ENCODE data around the gene GFRA1. TPM values are rescaled to one million over a fixed set of nuclear protein-coding genes. Genes with fewer than 3 reads are reported as not detected.

GFRA1 gene
- total and polyA plus RNA-seq, 10 donors: 0.52 to 36.5 (median 4.5) TPM

DNA sequence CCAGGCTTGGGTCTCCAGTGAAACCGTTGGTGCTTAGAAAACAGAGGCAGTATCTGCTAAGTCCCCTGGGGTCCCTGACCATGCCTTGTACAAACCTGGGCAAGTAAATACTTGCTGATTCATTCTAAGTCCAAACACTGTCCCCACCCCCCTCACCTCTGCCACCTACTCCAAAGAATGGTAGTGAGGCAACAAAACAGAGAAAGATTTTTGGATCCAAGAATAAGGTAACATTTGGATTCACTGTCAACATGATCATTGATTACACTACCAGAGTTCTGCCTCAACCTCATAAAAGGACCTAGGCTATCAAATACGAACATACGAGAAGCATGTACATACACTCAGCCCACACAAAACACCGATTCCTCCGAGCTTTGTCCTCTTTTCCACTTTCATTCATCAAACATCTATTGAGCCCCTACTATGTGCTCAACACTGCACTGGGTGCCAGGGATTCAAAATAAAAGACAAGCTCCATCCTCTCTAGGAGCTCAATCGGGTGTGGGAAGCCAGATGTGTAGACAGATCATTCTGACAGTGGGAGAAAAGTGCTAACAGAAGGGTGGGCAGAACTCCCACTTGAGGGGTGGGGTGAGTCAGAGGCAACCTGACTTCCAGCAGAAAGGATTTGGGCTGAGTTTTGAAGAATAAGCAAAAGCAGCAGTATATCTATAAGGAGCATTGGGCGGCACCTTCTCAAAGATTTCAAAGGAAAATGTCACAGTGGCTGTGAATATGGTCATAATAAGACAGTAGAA is 71.2 kb downstream of the GFRA1 start:
- intact Hi-C loops (cut with DNase I; ENCODE audit: low total_unique reads): no loop called here
- H3K4me1 ChIP-seq: no peaks in the 10 kb centered on the region
- TF ChIP-seq POLR2A (IDR thresholded peaks at IDR 0.05) (no peak), POLR2AphosphoS5 (IDR thresholded peaks at IDR 0.05) (no peak)
- TF ChIP-seq, protein P1, sequence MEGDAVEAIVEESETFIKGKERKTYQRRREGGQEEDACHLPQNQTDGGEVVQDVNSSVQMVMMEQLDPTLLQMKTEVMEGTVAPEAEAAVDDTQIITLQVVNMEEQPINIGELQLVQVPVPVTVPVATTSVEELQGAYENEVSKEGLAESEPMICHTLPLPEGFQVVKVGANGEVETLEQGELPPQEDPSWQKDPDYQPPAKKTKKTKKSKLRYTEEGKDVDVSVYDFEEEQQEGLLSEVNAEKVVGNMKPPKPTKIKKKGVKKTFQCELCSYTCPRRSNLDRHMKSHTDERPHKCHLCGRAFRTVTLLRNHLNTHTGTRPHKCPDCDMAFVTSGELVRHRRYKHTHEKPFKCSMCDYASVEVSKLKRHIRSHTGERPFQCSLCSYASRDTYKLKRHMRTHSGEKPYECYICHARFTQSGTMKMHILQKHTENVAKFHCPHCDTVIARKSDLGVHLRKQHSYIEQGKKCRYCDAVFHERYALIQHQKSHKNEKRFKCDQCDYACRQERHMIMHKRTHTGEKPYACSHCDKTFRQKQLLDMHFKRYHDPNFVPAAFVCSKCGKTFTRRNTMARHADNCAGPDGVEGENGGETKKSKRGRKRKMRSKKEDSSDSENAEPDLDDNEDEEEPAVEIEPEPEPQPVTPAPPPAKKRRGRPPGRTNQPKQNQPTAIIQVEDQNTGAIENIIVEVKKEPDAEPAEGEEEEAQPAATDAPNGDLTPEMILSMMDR (IDR thresholded peaks at IDR 0.05 in 8 of 11, conservative IDR thresholded peaks at IDR 0.05 in 3 of 11): no peak
- peaks cover 0 to 3% (median 0%) of the 10 kb centered on the region in 8 donors for H3K9me3 ChIP-seq
- DNase-seq: no peak
- WGBS, 5 donors: 87 to 92% (median 89%) methylated on average over 7 of the region's 7 CpGs
- no peak overlapping the region for H3K4me3 ChIP-seq
- H3K27me3 ChIP-seq (replicated peaks in 1 of 7): no peaks in the 10 kb centered on the region
- H3K36me3 ChIP-seq: no peaks in the 10 kb centered on the region
- no peak overlapping the region for H3K27ac ChIP-seq

DNA sequence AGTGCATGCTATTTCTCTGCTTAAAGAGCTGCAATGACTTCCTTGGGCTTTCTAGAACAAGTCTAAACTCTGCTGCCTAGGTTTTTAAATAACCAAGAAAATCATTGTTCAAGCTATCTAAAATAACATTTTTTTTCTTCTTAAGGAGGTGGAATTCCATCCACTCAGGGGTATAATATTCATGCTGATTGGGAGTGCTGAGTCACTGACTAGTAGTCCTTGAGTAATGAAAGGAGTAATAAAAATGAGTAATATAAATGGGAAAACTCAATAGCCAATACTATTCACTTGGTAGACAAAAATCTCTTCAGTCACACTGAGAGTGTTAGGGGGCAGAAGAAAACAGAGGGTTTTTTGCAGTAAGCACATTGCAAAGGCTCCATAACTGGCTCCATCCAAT is 72.0 kb downstream of the GFRA1 start:
- Histone ChIP-seq H3K4me3 (no peak overlapping the region), H3K27me3 (replicated peaks in 1 of 7) (no peaks in the 10 kb centered on the region), H3K4me1 (no peaks in the 10 kb centered on the region), H3K9me3 (peaks cover 0 to 6% (median 1%) of the 10 kb centered on the region in 8 donors), H3K36me3 (no peaks in the 10 kb centered on the region), H3K27ac (no peak overlapping the region)
- TF ChIP-seq, protein P1 (IDR thresholded peaks at IDR 0.05 in 8 of 11, conservative IDR thresholded peaks at IDR 0.05 in 3 of 11): no peak
- no peak for TF ChIP-seq POLR2AphosphoS5 (IDR thresholded peaks at IDR 0.05)
- TF ChIP-seq POLR2A (IDR thresholded peaks at IDR 0.05): no peak
- DNase-seq: no peak
- intact Hi-C loops (cut with DNase I; ENCODE audit: low total_unique reads): no loop called here

DNA sequence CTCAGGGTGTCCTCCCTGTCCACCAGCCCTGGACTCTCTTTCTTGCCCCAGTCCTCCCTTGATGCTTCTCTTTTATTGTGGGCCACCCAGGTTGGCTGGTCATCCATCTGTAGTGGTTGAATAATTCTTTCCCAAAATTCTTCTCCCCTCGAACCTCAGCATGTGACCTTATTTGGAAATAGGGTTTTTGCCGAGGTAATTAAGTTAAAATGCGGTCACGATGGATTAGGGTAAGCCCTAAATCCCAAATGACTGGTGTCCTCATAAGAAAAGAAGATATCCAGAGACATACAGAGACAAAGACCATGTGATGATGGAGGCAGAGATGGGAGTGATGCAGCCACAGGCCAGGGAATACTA is 74.3 kb downstream of the GFRA1 start:
- Histone ChIP-seq H3K4me3 (no peak overlapping the region), H3K36me3 (no peaks in the 10 kb centered on the region), H3K9me3 (peaks cover 0 to 25% (median 15%) of the 10 kb centered on the region in 8 donors), H3K27ac (no peak overlapping the region), H3K4me1 (no peaks in the 10 kb centered on the region), H3K27me3 (replicated peaks in 1 of 7) (no peaks in the 10 kb centered on the region)
- no peak for TF ChIP-seq POLR2A (IDR thresholded peaks at IDR 0.05)
- TF ChIP-seq, protein P1 (IDR thresholded peaks at IDR 0.05 in 8 of 11, conservative IDR thresholded peaks at IDR 0.05 in 3 of 11): no peak
- TF ChIP-seq POLR2AphosphoS5 (IDR thresholded peaks at IDR 0.05): no peak
- 80 to 84% (median 83%) methylated on average over 4 of the region's 4 CpGs for WGBS, 5 donors
- DNase-seq: no peak
- intact Hi-C loops (cut with DNase I; ENCODE audit: low total_unique reads): no loop called here

DNA sequence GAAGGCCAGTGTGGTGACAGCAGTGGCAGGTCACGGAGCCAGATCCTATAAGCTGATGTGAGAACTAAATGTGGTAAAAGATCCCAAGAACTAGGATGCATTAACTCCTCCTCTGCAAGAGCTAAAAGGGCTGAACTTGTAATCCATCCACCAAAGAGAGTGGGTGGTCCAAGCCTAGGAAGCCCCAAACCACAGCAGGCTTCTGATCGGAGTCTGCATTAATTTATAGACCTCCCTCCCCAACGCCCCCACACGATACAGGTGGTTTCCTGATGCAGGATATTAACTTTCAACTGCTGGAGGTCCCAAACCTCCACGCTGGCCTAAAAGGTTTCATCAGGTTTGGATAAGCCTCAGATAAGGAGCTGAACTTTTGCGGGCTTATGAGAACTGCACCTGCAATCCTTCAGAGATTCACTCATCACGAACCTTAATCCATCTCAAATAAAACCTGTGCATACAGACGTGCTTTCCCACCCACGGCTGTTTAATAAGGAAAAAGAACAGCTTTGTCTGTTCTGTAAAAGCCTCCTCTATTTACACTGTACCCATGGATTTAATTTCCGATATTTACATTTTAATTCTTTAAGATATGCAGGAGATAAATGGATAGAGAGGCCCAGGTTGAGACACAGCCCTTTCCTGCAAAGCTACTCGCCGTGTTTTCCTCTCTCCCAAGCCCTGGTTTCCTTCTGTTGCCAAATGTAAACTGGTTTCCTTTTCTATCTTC is 74.9 kb downstream of the GFRA1 start:
- H3K27ac ChIP-seq: no peak overlapping the region
- no peaks in the 10 kb centered on the region for H3K36me3 ChIP-seq
- H3K27me3 ChIP-seq (replicated peaks in 1 of 7): no peaks in the 10 kb centered on the region
- TF ChIP-seq POLR2A (IDR thresholded peaks at IDR 0.05): no peak
- TF ChIP-seq POLR2AphosphoS5 (IDR thresholded peaks at IDR 0.05): no peak
- TF ChIP-seq, protein P1 (IDR thresholded peaks at IDR 0.05 in 8 of 11, conservative IDR thresholded peaks at IDR 0.05 in 3 of 11): no peak
- no peaks in the 10 kb centered on the region for H3K4me1 ChIP-seq
- no peak overlapping the region for H3K4me3 ChIP-seq
- DNase-seq: no peak
- WGBS, 5 donors: 65 to 82% (median 72%) methylated on average over 12 of the region's 12 CpGs
- intact Hi-C loops (cut with DNase I; ENCODE audit: low total_unique reads): no loop called here
- peaks cover 0 to 25% (median 15%) of the 10 kb centered on the region in 8 donors for H3K9me3 ChIP-seq

All from spleen (tissue), 11 donors.